GM21423 (cell line): ENCODE results near the gene THOC6.
"Not testable (repeated sequence)": the region's sequence is repeated elsewhere in the genome, so short reads cannot be mapped to it uniquely, and the experiment has no call there.

Experiments used
- ATAC-seq: cut with Tn5 transposase; IDR thresholded peaks from one replicate; pipeline ENCODE4 v1.9.1; 2021; ENCODE audit warnings: mild to moderate bottlenecking, moderate library complexity; ENCODE audit not compliant: unreplicated experiment

THOC6 gene

GRCh38 chr16:3069146-3069545, 45.3 kb downstream of the THOC6 start:
- not testable (repeated sequence) for ATAC-seq

- ATAC-seq, result no peak
Observed at GRCh38 chr16:3070608-3071111, 46.8 kb downstream of the THOC6 start.

GRCh38 chr16:3071655-3072054, 47.8 kb downstream of the THOC6 start:
- no peak for ATAC-seq

- not testable (repeated sequence) for ATAC-seq
Observed at GRCh38 chr16:3072148-3072547, 48.3 kb downstream of the THOC6 start.

DNA sequence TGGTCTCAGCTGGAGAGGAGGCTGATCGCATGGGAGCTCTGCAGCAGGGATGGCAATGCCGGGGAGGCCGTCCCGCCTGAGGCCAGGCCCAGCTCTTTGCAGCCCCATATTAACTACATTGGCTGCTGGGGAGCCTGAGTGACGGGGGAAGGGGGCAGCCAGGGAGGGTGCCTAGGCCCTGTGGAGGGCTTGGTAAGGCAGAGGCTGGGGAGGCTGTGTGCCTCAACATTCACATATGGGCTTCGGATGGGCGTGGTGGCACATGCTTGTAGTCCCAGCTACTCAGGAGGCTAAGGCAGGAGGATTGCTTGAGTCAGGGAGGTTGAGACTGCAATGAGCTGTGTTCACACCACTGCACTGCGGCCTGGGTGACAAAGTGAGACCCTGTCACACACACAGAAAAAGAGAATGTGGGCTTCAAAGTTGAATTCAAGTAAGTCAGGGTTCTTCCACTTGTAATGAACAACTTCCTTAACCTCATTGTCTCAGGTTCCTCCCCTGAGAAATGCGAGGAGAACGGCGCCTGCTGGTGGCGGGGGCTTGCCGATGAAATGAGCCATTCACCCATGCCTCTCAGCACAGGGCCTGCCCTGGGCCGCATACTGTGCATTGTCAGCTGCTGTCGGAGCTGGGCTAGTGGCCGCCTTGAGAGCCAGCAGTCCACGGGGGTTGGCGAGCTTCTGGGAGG, 48.9 kb downstream of the THOC6 start:
- not testable (repeated sequence) for ATAC-seq

DNA sequence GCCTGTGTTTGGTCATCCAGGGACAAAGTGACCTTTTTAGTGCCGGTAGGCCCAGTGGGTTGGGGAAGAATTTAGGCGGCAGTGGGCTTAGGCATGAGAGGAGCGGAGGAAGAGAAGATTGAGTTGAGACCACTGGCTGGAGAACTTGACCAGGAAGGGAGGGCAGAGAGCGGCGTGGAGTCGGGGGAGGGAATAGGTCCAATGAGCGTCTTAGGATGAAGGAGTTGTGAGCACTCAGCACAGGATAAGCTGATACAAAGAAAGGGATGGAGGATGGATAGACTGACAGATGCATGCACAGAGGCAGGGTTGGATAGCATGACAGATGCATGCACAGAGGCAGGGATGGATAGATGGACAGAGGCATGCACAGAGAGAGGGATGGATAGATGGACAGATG, 49.6 kb downstream of the THOC6 start:
- ATAC-seq, result no peak

DNA sequence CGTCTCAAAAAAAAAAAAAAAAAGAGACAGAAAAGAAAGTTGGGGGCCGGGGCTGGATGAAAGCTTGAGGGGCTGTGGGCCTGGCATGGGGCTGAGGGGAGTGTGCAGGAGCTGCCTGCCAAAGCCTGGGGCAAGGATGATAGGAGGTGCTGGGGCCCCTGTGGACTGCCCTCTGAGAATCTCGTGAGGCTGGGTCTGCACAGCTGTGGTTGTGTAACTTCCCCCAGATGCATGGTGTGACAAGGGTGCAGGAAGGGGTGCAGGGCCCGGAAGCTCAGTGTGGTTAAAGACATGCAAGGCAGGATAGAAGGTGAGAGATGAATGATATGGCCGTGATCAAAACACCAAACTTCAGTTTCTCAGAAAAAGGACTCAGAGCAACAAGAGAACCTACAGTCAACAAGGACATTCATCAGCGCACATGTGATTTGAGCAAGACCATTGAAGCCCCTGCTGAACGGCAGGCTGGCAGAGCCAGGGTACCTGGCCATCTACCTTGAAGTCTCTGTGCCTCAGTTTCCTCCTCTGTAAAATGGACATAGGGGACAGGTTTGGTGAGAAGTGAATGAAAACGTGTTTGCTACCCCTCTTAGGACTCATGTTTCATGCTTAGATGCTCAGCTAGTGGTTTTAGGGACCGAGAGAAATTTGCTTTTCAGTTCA, 51.2 kb downstream of the THOC6 start:
- ATAC-seq, result peak; percentile 80

DNA sequence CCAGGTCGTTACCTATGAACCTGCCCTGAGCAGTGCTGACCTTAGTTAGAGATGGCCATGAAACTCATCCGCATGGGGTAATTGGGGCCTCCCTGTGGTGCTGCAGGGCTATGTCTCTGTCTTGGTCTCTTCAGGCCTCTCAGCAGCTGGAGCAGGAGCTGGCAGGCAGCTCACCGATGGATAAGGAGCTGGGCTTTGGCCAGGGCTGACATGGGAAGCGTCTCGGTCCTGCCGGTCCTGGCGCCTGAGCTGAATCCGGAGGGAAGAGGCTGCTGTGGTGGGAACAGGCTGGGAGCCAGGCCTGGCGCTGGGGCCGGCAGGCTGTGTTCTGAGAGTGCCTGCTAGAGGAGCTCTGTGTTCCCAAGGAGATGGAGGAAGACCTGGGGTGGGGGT, 51.7 kb downstream of the THOC6 start:
- peak; percentile 3 for ATAC-seq

DNA sequence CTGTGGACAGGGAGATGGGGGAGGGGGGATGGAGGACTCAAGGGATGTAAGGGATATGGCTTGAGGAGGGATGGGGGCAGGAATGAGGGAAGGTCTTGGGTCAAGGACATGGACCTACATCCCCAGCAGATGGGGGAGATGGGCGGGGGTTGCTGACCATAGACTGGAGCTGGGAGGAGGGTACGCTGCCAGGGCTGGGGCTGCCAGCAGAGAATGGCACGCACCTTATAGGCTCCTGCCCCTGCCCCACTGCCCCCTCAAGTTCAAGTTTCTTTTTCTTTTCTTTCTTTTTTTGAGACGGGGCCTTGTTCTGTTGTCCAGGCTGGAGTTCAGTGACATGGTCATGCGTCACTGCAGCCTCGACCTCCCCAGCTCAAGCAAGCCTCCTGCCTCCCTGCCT, 52.1 kb downstream of the THOC6 start:
- not testable (repeated sequence) for ATAC-seq

- no peak for ATAC-seq
Observed at GRCh38 chr16:3076577-3076976, 52.7 kb downstream of the THOC6 start.
